Measurements from ENCODE around the gene PAPLN.

GRCh38 chr14:73263606-73264005, 26.3 kb downstream of the PAPLN start:
- TF ChIP-seq POLR2A (IDR thresholded peaks at IDR 0.05), result no peak
- no peak for TF ChIP-seq CTCF (IDR thresholded peaks at IDR 0.05)
- TF ChIP-seq POLR2AphosphoS5 (IDR thresholded peaks at IDR 0.05), result no peak
